Head of caudate nucleus (tissue), 42 donors: ENCODE results near the gene ZNF418.
"Not testable (repeated sequence)": the region's sequence is repeated elsewhere in the genome, so short reads cannot be mapped to it uniquely, and the experiment has no call there.

ENCODE experiments used
- DNase-seq, 42 donors: peaks; one replicate each; pipeline versions ENCODE4 v3.0.0 to v3.0.0-alpha.2; 2020 to 2021; ENCODE audit warnings: mixed read lengths in 7 of 42
- intact Hi-C: fragments of 100-400 bp; cut with DNase I; formaldehyde crosslinking; loops from one replicate; pipeline ENCODE4 v1.15.0; 2022

ZNF418 gene

GRCh38 chr19:57934820-57935665 is at the start of gene ZNF418:
TSS of gene ZNF418 (minus strand) at chr19:57935402. CDS start at chr19:57933822, 1,580 bp downstream.
- intact Hi-C loops: no loop called here

DNA sequence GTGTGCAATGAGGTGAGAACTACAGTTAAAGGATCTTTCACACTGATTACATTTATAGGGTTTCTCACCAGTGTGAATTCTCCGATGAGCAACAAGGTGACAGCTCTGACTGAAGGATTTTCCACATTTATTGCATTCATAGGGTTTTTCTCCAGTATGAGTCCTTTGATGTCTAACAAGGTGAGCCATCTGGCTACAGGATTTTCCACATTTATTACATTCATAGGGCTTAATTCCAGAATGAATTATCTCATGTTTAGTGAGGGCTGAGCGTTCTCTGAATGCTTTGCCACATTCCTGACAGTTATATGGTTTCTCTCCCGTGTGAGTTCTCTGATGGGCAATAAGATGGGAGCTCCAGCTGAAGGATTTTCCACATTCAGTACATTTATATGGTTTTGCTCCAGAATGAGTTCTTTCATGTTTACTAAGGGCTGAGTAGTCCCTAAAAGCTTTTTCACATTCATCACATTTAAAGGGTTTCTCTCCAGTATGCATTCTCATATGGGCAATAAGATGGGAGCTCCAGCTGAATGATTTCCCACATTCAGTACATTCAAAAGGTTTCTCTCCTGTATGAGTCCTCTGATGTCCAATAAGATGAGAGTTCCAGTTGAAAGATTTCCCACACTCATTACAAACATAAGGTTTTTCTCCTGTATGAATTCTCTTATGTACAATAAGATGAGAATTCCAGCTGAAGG is 43.5 kb upstream of the ZNF418 start:
- no peak for DNase-seq

More at GRCh38 chr19:57934820-57935665, at the start of gene ZNF418:
- DNase-seq: peak; percentile 58 to 94 (median 84)

DNA sequence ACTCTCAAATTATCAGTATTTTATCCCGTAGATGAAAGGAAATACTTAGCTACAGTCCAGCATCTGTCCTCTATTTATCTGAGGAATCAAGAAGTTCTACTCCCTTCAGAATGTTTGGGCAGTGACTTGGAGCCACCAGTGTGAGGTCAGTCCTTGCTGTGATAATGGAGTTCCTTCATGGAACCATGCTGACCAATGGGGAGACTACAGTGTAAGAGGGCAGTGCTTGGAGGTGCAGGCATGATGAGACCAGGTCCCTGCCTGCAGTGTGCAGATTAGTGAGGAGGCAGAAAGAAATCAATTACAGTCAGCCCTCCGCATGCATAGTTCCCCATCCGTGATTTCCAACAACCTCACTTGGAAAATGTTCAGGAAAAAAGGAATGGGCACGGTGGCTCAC is 39.2 kb upstream of the ZNF418 start, which contains the start of gene C19orf18:
TSS of gene C19orf18 (minus strand) at position 101 of the 400 bp plus-strand sequence. CDS start 102 bp downstream, outside the sequence.
- DNase-seq: no peak
- intact Hi-C loops: no loop called here

More for the DNA sequence above, 43.5 kb upstream of the ZNF418 start:
- intact Hi-C loops: no loop called here

DNA sequence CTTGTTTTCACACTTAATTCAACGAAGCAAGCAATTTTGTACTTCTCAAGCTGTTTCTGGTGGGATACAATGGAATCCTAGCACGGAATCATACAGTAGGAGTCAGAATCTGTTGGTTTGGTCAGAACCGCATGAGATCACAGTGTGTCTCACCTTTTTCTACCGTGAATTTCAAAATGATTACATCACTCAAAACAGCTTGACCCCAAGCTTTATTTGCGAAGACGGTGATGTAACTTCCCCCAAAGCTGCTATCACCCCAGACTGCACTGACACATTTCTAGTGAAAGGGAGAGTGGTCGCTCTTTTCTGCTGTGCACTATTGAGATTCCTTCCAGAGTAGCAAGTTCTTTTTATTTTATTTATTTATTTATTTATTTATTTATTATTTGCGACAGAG is 29.6 kb upstream of the ZNF418 start:
- DNase-seq: no peak
- intact Hi-C loops: no loop called here

DNA sequence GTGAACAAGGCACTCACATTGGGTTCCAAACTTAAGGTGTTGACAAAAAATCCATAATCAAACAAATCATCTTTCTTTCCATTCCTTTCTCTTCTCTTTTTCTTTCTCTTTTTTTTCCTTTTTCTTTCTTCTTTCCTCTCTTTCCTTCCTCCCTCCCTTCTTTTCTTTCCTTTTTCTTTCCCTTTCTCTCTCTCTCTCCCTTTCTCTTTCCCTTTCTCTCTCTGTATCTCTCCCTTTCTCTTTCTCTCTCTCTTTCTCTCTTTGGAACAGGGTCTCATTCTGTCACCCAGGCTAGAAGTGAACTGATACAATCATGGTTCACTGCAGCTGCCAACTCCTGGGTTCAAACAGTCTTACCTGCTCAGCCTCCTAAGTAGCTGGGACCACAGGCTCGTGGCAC is 26.6 kb upstream of the ZNF418 start:
- no peak for DNase-seq
- intact Hi-C loops: no loop called here

GRCh38 chr19:57954996-57955395 is 19.8 kb upstream of the ZNF418 start:
- DNase-seq: no peak
- intact Hi-C loops: no loop called here

DNA sequence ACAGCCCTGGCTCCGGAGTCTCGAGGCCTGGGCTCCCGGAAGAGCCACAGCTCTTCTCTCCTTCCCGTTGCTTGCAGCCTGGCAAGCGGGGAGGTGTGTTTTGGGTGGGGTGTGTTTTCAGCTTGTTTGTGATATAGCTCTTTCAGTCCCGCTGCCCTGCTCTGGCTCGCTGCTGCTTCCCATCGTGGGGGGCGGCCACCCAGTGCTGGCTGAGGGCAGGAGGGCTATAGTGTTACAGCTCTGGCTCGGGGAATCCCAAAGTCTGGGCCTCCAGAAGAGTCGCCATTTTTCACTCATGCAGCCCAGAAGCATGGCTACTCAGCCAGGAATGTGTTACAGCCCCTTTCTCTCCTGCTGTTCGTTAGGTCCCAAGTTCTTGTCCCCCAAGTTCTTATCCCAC is 14.5 kb upstream of the ZNF418 start:
- intact Hi-C loops: loop anchor here (10.0 kb wide), 1 partner anchor 205 kb away; the partner anchor contains the start of gene ZNF329
- no peak for DNase-seq

GRCh38 chr19:57949296-57949695 is 14.1 kb upstream of the ZNF418 start:
- intact Hi-C loops: loop anchor here (10.0 kb wide), 1 partner anchor 206 kb away; the partner anchor contains the start of gene ZNF329
- DNase-seq: no peak

- intact Hi-C loops: loop anchor here (10.0 kb wide), 1 partner anchor 207 kb away; the partner anchor contains the start of gene ZNF329
- peak; percentile 91 to 99 (median 96) for DNase-seq
These were observed 12.4 kb upstream of the ZNF418 start, which contains the start of gene ZNF256 for GRCh38 chr19:57947419-57948134. TSS of gene ZNF256 (minus strand) at chr19:57947706. CDS start at chr19:57947474, 232 bp downstream.

DNA sequence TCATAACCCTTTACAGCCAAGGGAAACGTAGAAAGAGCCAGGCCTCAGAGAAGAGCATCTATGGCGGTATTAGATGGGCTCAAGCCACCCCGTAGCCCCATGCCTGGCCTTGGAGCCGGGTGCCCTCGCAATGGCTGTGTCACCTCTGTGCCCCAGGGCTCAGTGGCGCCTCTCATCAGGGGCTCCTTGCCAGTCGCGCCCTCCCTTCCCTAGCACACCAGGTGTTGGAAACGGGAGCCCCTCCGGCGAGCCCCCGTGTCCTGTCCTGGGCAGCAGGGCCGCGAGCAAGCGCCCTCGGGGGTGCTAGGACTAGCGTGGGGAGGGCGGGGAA is 11.9 kb upstream of the ZNF418 start:
- intact Hi-C loops: loop anchor here (10.0 kb wide), 1 partner anchor 208 kb away; the partner anchor contains the start of gene ZNF329

GRCh38 chr19:57946316-57946715 is 11.1 kb upstream of the ZNF418 start:
- intact Hi-C loops: loop anchor here (10.0 kb wide), 1 partner anchor 208 kb away; the partner anchor contains the start of gene ZNF329
- DNase-seq: no peak

More for the DNA sequence above, 11.9 kb upstream of the ZNF418 start:
- peak in 4 of 42 donors; percentile 1 to 9 (median 4) for DNase-seq

DNA sequence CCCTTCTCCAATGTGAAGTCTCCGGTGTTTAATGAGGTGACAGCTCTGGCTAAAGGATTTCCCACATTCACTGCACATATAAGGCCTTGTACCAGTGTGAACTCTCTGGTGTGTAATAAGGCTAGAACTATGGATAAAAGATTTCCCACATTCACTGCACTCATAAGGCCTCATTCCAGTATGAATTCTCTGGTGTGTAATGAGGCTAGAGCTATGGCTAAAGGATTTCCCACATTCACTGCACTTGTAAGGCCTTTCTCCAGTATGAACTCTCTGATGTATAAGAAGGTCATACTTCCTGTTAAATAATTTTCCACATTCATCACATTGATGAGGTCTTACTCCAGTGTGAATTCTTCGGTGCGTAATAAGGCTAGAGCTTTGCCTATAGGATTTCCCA is 6.4 kb upstream of the ZNF418 start:
- no peak for DNase-seq
- intact Hi-C loops: loop anchor here (10.0 kb wide), 1 partner anchor 213 kb away; the partner anchor contains the start of gene ZNF329

GRCh38 chr19:57935731-57936130 is 529 bp upstream of the ZNF418 start:
- peak in 13 of 42 donors; percentile 5 to 60 (median 15) for DNase-seq
- intact Hi-C loops: no loop called here

- DNase-seq: no peak
- intact Hi-C loops: no loop called here
These were observed 7.6 kb downstream of the ZNF418 start for GRCh38 chr19:57927587-57927986.

DNA sequence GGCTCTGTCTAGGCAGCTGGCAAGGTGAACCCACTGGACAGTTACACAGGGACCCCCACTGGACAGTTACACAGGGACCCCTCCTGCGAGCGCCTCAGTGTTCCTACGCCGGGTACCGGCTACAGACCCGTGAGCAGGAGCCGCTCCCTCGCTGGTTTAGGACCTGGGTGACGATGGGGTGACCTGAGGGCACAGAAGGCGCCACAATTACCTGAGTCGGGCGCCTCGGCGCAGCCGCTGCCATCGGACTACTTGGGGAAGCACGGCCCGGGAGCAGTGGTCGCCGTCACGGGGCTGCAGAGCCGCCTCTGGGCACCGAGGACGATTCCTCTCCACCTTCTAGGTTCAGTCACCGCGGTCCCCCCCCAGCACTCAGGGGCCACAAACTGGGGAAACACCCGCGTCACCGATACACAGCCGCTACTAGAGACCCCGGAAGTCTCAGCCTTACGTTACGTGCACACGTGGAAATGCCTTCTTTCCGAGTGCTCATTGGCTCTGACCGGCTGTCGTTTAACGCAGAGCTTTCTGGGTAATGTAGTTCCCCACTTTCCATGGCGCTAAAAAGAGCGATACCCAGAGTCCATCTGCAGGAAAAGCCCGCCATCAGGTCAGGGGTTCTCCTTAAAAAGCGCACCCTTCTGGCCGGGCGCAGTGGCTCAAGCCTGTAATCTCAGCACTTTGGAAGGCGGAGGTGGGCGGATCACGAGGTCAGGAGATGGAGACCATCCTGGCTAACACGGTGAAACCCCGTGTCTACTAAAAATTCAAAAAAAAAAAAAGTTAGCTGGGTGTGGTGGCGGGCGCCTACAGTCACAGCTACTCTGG is 18.8 kb downstream of the ZNF418 start, which contains the start of gene ZNF417:
TSS of gene ZNF417 (minus strand) at position 425 of the 828 bp plus-strand sequence. CDS start at position 244, 181 bp downstream.
- DNase-seq: peak; percentile 74 to 95 (median 90)
- intact Hi-C loops: not testable (repeated sequence)

DNA sequence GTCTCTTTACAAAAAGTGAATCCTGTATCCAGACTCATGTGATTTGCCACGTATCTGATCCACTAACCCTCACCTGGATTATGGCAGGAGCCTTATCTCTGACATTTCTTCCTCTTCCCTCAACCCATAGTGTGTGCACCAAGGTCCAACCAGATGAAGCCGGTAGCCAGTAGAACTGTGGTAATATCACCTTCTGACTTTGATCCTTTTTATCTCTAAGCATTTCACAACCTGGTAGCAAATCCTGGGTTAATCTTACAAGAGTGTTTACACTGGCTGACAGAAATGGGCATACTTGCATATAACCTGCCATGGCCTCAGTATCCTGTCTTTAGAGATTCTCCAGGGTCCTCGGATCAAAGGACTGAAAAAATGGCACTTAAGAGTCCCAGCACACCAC is 20.7 kb downstream of the ZNF418 start:
- no peak for DNase-seq
- intact Hi-C loops: no loop called here

DNA sequence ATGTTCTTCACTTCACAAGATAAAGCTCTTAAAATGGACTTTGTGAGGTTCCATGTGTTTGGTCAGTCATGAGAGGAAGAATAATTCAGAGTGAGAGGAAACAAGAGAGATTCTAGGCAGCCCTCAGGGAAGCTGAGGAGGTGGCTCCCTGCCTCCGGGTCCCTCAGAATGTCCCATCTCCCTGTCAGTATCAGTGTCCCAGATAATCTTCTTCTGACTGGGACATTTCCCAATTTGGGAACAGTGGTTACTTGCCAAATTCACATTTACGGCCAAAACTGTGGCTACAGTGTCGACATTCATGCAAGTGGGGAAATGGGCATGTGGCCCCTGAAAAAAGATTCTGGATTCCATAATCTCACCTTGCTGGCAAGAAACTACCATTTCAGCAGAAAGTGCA is 27.8 kb downstream of the ZNF418 start:
- DNase-seq: no peak
- intact Hi-C loops: no loop called here

DNA sequence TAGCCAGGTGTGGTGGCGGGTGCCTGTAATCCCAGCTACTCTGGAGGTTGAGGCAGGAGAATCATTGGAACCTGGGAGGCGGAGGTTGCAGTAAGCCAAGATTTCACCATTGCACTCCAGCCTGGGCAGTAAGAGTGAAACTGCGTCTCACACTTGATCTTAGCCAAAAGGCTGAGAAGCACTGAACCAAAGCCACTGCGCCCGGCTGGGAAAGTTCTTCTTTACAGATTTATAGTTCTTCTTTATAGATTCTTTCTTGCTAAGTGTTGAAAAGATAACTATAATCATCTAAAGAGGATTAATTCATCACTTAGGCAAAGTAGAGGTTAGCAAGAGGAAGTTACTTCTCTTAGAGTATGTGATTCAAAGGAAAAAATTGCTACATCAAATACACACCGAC is 29.9 kb downstream of the ZNF418 start:
- no peak for DNase-seq
- intact Hi-C loops: no loop called here
